GM12878 (cell line): Measurements from ENCODE around the gene SLC12A4. TPM values are rescaled to one million over a fixed set of nuclear protein-coding genes. Genes with fewer than 3 reads are reported as not detected.

Source experiments
- ATAC-seq: fragments of 200-7000 bp; cut with Tn5 transposase; 3 replicates; pipeline ENCODE4 v1.9.1; 2020; ENCODE audit warnings: mild to moderate bottlenecking, moderate library complexity
- BruUV-seq: library from RNA; stranded (reverse); fragments of 400-500 nt; replicated peaks from 2 replicates; lab custom pipeline; 2021; lab: Mats Ljungman, UMichigan
- CTCF ChIA-PET: fragments of 300-600 bp; sonication (Branson Sonifier 250); formaldehyde crosslinking; extraction: SDS; loops from one replicate; lab custom pipeline; 2021; ENCODE audit warnings: inconsistent platforms; lab: Yijun Ruan, JAX
- POLR2A ChIA-PET: fragments of 350-600 bp; formaldehyde crosslinking; extraction: SDS; loops from one replicate; lab custom pipeline; 2021; ENCODE audit warnings: inconsistent platforms; lab: Charles Lee
- RAD21 ChIA-PET: fragments of 300-600 bp; sonication (Branson Sonifier 250); formaldehyde crosslinking; loops from one replicate; lab custom pipeline; 2023; ENCODE audit warnings: antibody characterized with exemption; ENCODE audit not compliant: unreplicated experiment; lab: Charles Lee
- SMC1A ChIA-PET: fragments of 300-600 bp; sonication (Branson Sonifier 250); formaldehyde crosslinking; loops from one replicate; lab custom pipeline; 2023; ENCODE audit not compliant: unreplicated experiment, uncharacterized antibody; lab: Charles Lee
- DNase-seq: peaks from one replicate; pipeline ENCODE4 v3.0.0-alpha.2; 2011; ENCODE audit warnings: low read depth, low spot score
- FAIRE-seq: peaks from 3 replicates; lab custom pipeline; 2011; peaks lifted over from hg19 to GRCh38; lab: Jason Lieb, UNC
- H2AFZ ChIP-seq: 2 replicates; pipeline ENCODE4 v1.6.0; 2011; ENCODE audit warnings: low read depth, low read length, control low read depth; ENCODE audit not compliant: control insufficient read depth
- H3K27ac ChIP-seq: 2 replicates; pipeline ENCODE4 v1.5.1; 2011; ENCODE audit warnings: control low read depth; ENCODE audit not compliant: control insufficient read depth, insufficient read depth
- H3K27me3 ChIP-seq, 2 experiments: replicated peaks in 1 of 2; 2 replicates each; pipeline versions ENCODE4 v1.6.0 to v1.6.1; 2011; ENCODE audit warnings: low read length in 1 of 2; ENCODE audit not compliant: control insufficient read depth in 2 of 2, insufficient read depth in 2 of 2
- H3K36me3 ChIP-seq, 2 experiments: 2 replicates each; pipeline ENCODE4 v1.5.1; 2011; ENCODE audit warnings: low read length in 1 of 2; ENCODE audit not compliant: control insufficient read depth in 2 of 2, insufficient read depth in 2 of 2
- H3K4me1 ChIP-seq: 2 replicates; pipeline ENCODE4 v1.6.1; 2011; ENCODE audit warnings: mild to moderate bottlenecking, low read length, moderate library complexity, mixed read lengths; ENCODE audit not compliant: control insufficient read depth, insufficient read depth
- H3K4me2 ChIP-seq: 2 replicates; pipeline ENCODE4 v1.6.0; 2011; ENCODE audit warnings: control low read depth; ENCODE audit not compliant: control insufficient read depth, insufficient read depth
- H3K4me3 ChIP-seq: fragments of 200-600 bp; sonication (generic); 2 replicates; pipeline ENCODE4 v1.5.1; 2016
- H3K79me2 ChIP-seq: 2 replicates; pipeline ENCODE4 v1.6.0; 2011; ENCODE audit warnings: low read length; ENCODE audit not compliant: control insufficient read depth, insufficient read depth
- H3K9ac ChIP-seq: 2 replicates; pipeline ENCODE4 v1.8.0; 2011; ENCODE audit warnings: low read length, control low read depth, mixed read lengths; ENCODE audit not compliant: control insufficient read depth, insufficient read depth
- H3K9me3 ChIP-seq: replicated peaks from 3 replicates; pipeline ENCODE4 v1.5.1; 2011; ENCODE audit warnings: mild to moderate bottlenecking, low read length; ENCODE audit not compliant: control insufficient read depth, insufficient read depth
- H4K20me1 ChIP-seq: 2 replicates; pipeline ENCODE4 v1.6.0; 2011; ENCODE audit not compliant: control insufficient read depth, insufficient read depth
- CUX1 ChIP-seq: IDR thresholded peaks from 2 replicates; pipeline ENCODE4 v1.6.1; 2012; ENCODE audit warnings: improper control_type of control experiment, low read depth, low read length; ENCODE audit not compliant: insufficient replicate concordance
- DPF2 ChIP-seq: fragments of 450-650 bp; IDR thresholded peaks from 2 replicates; pipeline ENCODE4 v1.6.1; 2017; ENCODE audit warnings: mild to moderate bottlenecking
- EP300 ChIP-seq, 2 experiments: fragments of 150-350 bp in 1 of 2; IDR thresholded peaks; 2 replicates each; pipeline ENCODE4 v1.6.1; 2011 to 2012; ENCODE audit warnings: low read depth in 2 of 2, low read length in 2 of 2, borderline replicate concordance in 1 of 2, improper control_type of control experiment in 1 of 2, inconsistent platforms in 1 of 2; ENCODE audit not compliant: control insufficient read depth in 1 of 2
- ESRRA ChIP-seq: IDR thresholded peaks from 2 replicates; pipeline ENCODE4 v1.6.1; 2012; ENCODE audit warnings: mild to moderate bottlenecking, low read length, improper control_type of control experiment
- HDGF ChIP-seq: fragments of 450-650 bp; IDR thresholded peaks from 2 replicates; pipeline ENCODE4 v1.6.1; 2016; ENCODE audit warnings: antibody characterized with exemption
- IKZF2 ChIP-seq, 2 experiments: fragments of 450-650 bp; IDR thresholded peaks; 2 replicates each; pipeline ENCODE4 v1.6.1; 2017; ENCODE audit warnings: mild to moderate bottlenecking in 2 of 2, moderate library complexity in 2 of 2
- MEF2A ChIP-seq: IDR thresholded peaks from 2 replicates; pipeline ENCODE4 v1.6.1; 2011; ENCODE audit warnings: low read depth, mild to moderate bottlenecking, low read length, moderate library complexity; ENCODE audit not compliant: insufficient read depth
- MTA3 ChIP-seq: IDR thresholded peaks from 2 replicates; pipeline ENCODE4 v1.6.1; 2012; ENCODE audit warnings: low read length, inconsistent platforms, borderline replicate concordance
- NR2C2 ChIP-seq: IDR thresholded peaks from 2 replicates; pipeline ENCODE4 v1.6.1; 2011; ENCODE audit warnings: borderline replicate concordance, low read depth; ENCODE audit not compliant: control insufficient read depth, insufficient read length
- RELA ChIP-seq: fragments of 450-650 bp; IDR thresholded peaks from 2 replicates; pipeline ENCODE4 v1.8.0; 2014; ENCODE audit warnings: borderline replicate concordance; ENCODE audit not compliant: partially characterized antibody
- TCF3 ChIP-seq: IDR thresholded peaks from 2 replicates; pipeline ENCODE4 v1.6.1; 2012; ENCODE audit warnings: low read depth, mild to moderate bottlenecking, low read length, borderline replicate concordance; ENCODE audit not compliant: insufficient read depth
- ZSCAN29 ChIP-seq: fragments of 450-650 bp; IDR thresholded peaks from 2 replicates; pipeline ENCODE4 v1.6.1; 2017; ENCODE audit warnings: mild to moderate bottlenecking, moderate library complexity
- WGBS: methylation state at CpG from one replicate; pipeline ENCODE4 v1.1.6; 2016; ENCODE audit warnings: low lambda C conversion rate; ENCODE audit not compliant: insufficient replicate concordance, insufficient coverage; ENCODE audit errors: missing lambda C conversion rate; 5-methylcytosine and 5-hydroxymethylcytosine counted together
- in situ Hi-C: fragments of 300-500 bp; cut with MboI; formaldehyde crosslinking; loops from 9 replicates; pipeline ENCODE4 v1.14.3; 2018; ENCODE audit warnings: mixed read lengths
- intact Hi-C: fragments of 100-400 bp; cut with micrococcal nuclease; formaldehyde crosslinking; loops from one replicate; pipeline ENCODE4 v1.14.2; 2022; ENCODE audit not compliant: unreplicated experiment
- polyA plus RNA-seq, 11 experiments: library from polyadenylated mRNA; depleted of rRNA in 4 of 11; unstranded in 6 of 11; stranded (reverse) in 5 of 11; fragments of >200 nt; fragmentation: Nextera tagmentation in 4 of 11; fragmentation: Illumina TruSeq in 1 of 11; extraction: Ambion mirVana in 4 of 11; extraction: Trizol in 1 of 11; gene quantifications; 1 replicate in 1 of 11; 2 replicates in 10 of 11; pipeline versions ENCODE4 v1.2.1 to v1.2.3, GENCODE V29; 2011 to 2016; ENCODE audit warnings: inconsistent platforms in 2 of 11, missing spikeins in 2 of 11, low read depth in 1 of 11
- total RNA-seq, 4 experiments: library from RNA; depleted of rRNA in 3 of 4; stranded (reverse); fragments of >200 nt in 3 of 4; fragmentation: Illumina TruSeq in 1 of 4; extraction: Trizol in 1 of 4; gene quantifications; 2 replicates each; pipeline versions ENCODE4 v1.2.1 to v1.2.3, GENCODE V29; 2013 to 2021
- TF ChIP-seq, protein P1 (sequence below): IDR thresholded peaks from 2 replicates; pipeline ENCODE4 v1.6.1; 2011; ENCODE audit warnings: borderline replicate concordance, low read depth, mild to moderate bottlenecking, moderate library complexity, mixed read lengths, low read length; ENCODE audit not compliant: insufficient read depth; ENCODE audit errors: extremely low read length
- TF ChIP-seq, protein P2 (sequence below): fragments of 150-350 bp; IDR thresholded peaks from 2 replicates; pipeline ENCODE4 v1.6.1; 2014; ENCODE audit warnings: mild to moderate bottlenecking, low read depth, low read length
- TF ChIP-seq, protein P3 (sequence below): IDR thresholded peaks from 2 replicates; pipeline ENCODE4 v1.6.1; 2011; ENCODE audit warnings: low read depth, mild to moderate bottlenecking, low read length, moderate library complexity, borderline replicate concordance; ENCODE audit errors: extremely low read depth

The SLC12A4 gene
- total and polyA plus RNA-seq, 10 of the 15 experiments (the other 5 are each of a cell fraction or from before 2014, with no cell fraction given) = 0.95 to 39.9 (median 14.2) TPM

GRCh38 chr16:67996666-67997065, 28.2 kb upstream of the SLC12A4 start:
- CTCF ChIA-PET = interaction anchor here (1.2 to 1.4 kb wide), 3 partner anchors 25 to 113 kb away, joined by 3 to 4 read pairs (median 3); no protein-coding TSS in a partner anchor
- Histone ChIP-seq H3K36me3 (no peaks in the 10 kb centered on the region), H3K4me3 (no peak overlapping the region), H3K79me2 (no peaks in the 10 kb centered on the region), H3K4me2 (no peak overlapping the region), H2AFZ (no peak overlapping the region), H3K9me3 (no peaks in the 10 kb centered on the region), H4K20me1 (no peaks in the 10 kb centered on the region), H3K9ac (no peak overlapping the region), H3K4me1 (peaks cover 40% of the 10 kb centered on the region), H3K27me3 (no peaks in the 10 kb centered on the region), H3K27ac (no peak overlapping the region)
- POLR2A ChIA-PET = interaction anchor here (0.7 kb wide), 1 partner anchor 1697 kb away, joined by 4 read pairs; no protein-coding TSS in a partner anchor
- no TSS peak for BruUV-seq
- intact Hi-C loops = no loop called here
- 78% methylated on average over 5 of the region's 5 CpGs for WGBS
- DNase-seq (no peak), FAIRE-seq (no peak), ATAC-seq (no peak)
- in situ Hi-C loops = no loop called here
- SMC1A ChIA-PET = no interaction called here
- RAD21 ChIA-PET = no interaction called here
- TF ChIP-seq DPF2 = no peak
- TF ChIP-seq MTA3 = no peak
- no peak for TF ChIP-seq EP300 (IDR thresholded peaks at IDR 0.05; ENCODE audit: borderline replicate concordance in 1 of 2, control insufficient read depth in 1 of 2, low read depth in 2 of 2, low read length in 2 of 2)
- TF ChIP-seq, protein P1, sequence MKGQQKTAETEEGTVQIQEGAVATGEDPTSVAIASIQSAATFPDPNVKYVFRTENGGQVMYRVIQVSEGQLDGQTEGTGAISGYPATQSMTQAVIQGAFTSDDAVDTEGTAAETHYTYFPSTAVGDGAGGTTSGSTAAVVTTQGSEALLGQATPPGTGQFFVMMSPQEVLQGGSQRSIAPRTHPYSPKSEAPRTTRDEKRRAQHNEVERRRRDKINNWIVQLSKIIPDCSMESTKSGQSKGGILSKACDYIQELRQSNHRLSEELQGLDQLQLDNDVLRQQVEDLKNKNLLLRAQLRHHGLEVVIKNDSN = no peak
- TF ChIP-seq, protein P2, sequence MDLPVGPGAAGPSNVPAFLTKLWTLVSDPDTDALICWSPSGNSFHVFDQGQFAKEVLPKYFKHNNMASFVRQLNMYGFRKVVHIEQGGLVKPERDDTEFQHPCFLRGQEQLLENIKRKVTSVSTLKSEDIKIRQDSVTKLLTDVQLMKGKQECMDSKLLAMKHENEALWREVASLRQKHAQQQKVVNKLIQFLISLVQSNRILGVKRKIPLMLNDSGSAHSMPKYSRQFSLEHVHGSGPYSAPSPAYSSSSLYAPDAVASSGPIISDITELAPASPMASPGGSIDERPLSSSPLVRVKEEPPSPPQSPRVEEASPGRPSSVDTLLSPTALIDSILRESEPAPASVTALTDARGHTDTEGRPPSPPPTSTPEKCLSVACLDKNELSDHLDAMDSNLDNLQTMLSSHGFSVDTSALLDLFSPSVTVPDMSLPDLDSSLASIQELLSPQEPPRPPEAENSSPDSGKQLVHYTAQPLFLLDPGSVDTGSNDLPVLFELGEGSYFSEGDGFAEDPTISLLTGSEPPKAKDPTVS = no peak
- TF ChIP-seq, protein P3, sequence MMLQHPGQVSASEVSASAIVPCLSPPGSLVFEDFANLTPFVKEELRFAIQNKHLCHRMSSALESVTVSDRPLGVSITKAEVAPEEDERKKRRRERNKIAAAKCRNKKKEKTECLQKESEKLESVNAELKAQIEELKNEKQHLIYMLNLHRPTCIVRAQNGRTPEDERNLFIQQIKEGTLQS = no peak
- TF ChIP-seq NR2C2 = no peak
- TF ChIP-seq TCF3 = no peak
- no peak for TF ChIP-seq ZSCAN29
- TF ChIP-seq MEF2A = no peak
- TF ChIP-seq RELA = no peak
- no peak for TF ChIP-seq ESRRA
- no peak for TF ChIP-seq CUX1
- TF ChIP-seq HDGF = no peak
- TF ChIP-seq IKZF2 (IDR thresholded peaks at IDR 0.05) = no peak
